NCI-H1436 treated with DMSO at 0.1 percent for 48 hours (cell line): Measurements from ENCODE around the gene PTPMT1.

Experiments used
- DNase-seq: peaks from one replicate; lab custom pipeline; 2025; lab: John Stamatoyannopoulos, UW

PTPMT1 gene

DNA sequence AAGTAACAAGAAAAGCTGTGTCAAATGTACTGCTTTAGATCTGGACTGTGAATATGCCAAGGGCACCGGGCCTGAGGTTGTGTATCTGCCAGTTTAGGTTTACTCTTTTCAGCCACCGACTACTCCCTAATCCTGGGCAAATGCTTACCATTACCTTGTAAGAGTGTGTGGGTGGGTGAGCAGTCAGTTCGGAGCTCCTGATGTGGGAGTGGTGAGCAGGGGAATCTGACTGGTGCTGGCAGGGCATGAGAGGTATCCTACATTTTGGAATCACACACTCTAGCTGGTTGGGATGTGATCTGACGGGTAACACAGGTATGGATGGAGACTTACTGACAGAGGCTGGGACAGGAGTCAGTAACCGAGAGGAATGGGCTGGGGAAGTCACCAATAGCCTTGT is 18.4 kb downstream of the PTPMT1 start:
- no peak for DNase-seq

DNA sequence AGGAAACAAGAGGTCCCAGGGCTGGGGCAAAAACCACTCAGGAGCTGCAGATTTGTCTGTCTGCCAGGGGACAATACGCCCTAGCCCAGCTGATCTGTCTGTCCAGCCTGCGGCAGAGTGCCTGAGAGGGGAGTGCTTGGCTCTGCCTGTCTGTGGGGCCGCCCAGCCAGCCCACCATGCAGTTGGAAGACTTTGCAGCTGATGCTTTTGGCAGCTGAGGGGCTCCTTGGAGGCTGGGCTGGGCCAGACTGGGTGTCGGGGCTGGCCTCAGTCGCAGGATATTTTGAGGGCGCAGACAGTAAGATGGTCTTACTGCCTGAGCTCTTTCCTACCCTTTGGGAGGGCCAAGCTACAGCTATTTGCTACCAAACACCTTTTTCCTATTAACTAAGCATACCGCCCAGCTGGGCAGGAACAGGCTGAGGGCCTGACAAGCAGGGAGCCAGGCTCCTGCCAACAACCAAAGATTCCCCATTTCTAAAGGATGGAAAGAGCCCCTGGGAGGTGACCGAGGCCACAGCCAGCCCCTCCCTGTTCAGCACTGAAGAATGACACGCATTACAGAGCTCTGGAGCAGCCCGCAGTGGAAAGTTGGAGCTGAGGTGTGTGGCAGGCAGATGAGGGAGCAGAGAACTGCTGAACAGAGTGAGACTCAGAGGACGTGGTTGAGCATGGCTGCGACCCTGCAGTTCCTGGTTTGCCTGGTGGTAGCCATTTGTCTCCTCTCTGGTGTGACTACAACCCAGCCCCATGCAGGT is 20.9 kb downstream of the PTPMT1 start, which contains the start of gene FAM180B:
Gene FAM180B (plus strand): TSS at position 581 of the 758 bp plus-strand sequence. CDS start 91 bp downstream, at position 672.
- no peak for DNase-seq

DNA sequence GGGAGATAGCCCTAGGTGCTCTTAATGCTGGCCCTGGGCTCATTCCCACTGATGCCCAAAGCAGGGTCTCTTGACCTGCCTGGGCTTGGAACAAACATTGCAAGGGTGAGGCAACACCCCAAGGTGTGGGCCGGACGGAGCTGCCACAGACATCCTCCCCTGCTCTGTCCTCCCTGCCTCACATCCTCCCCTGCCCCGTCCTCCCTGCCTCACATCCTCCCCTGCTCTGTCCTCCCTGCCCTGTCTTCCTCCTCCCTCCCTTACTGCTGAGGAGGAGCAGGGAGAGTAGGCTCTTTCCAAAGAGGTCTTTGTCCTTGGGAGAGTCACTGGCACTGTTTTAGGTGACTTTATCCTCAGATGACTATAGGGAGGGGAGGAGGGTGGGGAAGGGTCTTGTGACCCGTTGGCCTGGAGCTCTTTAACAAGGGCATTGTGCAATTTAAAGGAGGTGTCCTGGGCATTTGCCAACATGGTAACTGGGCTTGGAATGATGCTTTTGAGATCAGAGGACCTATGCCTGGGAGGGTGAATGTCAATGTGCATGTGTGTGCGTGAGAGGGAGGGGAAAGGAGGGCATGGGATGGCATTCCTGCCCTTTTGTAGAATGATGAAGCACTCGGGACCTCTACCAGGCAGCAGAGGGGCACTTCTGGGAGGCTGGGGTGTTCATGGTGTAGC is 21.8 kb downstream of the PTPMT1 start:
- DNase-seq = no peak

DNA sequence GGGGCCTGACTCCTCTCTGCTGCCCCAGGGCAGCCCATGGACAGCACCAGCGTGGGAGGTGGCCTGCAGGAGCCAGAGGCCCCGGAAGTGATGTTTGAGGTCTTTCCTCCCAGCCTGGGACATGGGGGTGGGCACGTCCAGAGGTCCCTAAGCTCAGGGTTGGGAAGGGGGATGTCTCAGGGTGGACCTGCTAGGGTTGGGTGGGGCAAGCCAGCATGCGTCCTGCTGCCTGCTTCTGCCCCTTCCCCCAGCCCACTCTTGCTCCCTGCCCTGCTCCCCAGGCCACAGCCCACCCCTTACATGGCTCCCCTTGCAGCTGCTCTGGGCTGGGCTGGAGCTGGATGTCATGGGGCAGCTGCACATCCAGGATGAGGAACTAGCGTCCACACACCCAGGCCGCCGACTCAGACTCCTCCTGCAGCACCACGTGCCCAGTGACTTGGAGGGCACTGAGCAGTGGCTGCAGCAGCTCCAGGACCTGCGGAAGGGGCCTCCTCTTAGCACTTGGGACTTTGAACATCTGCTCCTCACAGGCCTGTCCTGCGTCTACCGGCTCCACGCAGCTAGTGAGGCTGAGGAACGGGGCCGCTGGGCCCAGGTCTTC is 22.4 kb downstream of the PTPMT1 start:
- no peak for DNase-seq

DNA sequence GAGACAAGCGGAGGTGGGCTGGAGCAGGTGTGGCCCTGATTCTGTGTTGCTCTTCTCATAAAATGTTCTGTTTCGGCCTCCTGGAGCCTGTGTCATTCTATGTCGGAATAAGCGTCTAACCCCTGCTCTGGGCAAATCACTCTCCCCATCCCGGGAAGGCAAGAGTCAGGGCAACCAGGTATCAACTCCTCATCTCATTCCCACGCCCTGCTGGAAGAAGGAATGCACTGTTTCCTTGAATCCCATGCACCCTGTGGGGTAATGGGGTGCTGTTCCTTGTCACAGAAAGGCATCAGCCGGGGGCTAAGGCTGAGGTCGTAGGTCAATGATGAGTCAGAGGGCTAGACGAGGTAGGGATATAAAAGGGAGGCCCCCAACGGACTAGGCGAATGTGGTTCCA is 23.7 kb downstream of the PTPMT1 start:
- DNase-seq = no peak

DNA sequence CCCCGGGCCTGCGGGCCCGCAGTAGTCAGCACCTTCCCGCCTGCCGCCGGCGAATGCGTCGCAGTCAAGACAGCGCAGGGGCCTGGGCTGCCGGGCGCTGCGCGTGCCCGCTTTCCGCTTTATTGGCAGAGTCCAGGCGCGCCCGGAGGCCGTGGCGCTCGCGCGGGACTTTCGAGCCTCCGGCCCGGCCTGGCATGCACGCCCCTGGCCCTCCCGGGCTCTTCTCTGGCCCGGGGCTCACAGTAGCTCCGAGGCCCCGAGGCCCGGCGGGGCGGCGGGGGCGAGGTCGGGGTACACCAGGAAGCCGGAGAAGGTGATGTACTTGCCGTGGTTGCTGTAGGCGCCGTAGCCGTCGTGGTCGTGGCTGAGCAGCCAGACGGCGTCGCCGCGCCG is 24.2 kb downstream of the PTPMT1 start:
- no peak for DNase-seq

DNA sequence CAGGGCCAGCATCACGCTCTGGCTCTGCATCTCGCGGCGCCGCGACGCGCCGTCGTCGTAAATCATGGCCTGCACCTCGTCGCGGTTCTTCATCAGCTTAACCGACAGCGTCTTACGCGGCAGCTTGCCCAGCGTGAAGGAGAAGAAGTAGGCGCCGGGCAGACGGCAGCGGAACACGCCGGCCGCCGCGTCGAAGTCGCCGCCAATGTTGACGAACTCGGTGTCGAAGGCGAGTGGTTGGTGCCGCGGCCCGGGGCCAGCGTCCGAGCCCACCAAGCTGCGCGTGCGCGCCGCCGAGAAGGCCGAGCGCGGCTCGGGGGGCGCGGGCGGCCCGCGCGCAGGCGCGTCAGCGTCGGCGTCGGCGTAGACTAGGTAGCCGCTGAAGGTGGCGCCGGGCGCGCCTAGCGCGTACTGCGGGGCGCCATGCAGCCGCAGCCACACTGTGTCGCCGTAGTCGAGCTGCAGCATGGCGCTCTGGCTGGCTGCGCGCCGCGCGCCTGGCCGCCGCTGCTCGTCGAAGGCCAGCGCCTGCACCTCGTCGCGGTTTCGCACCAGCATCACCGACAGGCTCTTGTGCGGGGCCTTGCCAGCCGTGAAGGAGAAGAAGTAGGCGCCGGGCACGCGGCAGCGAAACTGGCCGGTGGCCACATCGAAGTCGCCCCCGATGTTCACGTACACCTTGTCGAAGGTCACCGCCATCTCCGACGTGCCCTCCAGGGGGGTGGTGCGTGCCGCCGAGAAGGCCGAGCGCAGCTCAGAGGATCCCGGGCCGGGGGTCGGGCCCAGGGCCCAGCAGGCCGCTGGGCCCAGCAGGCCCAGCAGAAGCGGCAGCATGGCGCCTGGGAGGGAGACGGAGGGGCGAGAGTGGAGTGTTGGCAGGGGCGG is 24.8 kb downstream of the PTPMT1 start:
- DNase-seq = no peak

DNA sequence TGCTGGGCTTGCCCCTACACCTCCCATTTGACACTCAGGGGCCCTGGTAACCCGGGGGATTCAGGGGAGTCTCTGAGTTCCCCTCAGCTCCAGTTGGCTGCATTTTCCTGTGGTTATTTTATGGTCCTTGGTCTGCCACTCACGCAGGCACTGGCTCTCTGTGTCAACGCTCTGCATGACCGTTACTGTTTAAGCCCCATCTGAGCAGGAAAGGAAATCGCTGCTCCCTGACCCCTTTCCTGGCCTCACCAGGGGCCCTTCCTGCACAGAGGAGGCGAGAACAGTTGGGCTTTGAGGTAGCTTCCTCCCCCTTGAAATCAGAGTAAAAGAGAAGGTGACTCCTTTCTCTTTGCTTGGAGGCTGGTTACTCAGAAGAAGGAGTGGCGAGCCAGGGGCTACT is 26.4 kb downstream of the PTPMT1 start:
- DNase-seq = no peak

DNA sequence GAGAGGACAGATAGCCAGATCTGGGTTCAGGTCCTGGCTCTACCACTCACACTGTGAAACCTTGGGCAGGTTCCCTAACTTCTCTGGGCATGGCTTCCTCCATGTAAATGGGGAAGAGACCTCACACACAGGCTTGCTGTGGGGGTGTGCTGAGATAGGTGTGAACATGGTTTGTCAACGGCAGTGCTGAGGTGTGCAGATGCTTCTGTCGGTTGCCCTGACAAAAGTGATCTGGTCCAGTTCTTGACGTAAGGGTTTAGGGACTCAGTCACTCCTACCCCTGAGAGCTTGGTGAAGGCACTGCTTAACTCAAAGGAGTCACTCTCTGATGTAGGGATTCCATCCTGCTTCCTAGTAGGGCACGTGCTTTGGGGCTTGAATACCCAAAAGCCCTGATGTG is 26.9 kb downstream of the PTPMT1 start:
- DNase-seq = no peak

DNA sequence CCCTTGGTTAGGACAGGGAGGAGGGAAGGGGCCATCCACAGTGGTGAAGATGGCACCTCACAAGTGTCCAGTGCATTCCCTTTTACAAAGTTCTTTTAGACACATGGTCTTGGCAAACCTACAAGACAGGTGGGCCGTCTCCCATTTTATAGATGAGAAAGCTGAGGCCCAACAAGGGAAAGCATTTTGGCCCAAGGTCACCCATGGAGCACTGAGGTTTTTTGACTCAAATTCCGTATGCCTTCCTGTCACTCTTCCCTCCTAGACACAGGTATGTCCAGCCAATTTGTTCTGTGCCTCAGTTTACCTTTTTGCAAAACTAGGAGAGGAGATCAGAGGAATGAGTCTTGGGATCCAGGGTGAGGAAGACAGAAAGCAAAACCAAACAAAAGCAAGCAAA is 27.6 kb downstream of the PTPMT1 start:
- DNase-seq = no peak

DNA sequence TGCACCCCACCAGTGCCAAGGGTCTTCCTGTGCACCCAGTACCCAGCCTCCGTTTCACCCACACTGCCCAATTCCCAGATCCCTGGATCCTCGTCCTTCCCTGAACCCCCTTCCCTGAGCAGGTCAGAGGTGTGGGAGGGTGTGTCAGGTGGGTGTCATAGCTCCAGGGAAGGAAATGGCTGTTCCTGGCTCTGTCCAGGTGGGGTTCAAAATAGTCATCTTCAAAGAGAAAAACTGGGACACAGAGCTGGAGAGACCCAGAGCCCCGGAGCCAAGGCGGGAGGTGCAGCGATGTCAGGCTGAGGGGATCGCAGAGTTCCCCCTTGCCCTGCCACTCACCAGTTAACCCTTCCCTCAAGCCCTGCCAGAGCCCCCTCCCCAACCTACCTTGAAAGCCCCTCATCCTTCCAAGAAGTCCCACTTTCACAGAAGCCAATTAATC is 28.1 kb downstream of the PTPMT1 start:
- DNase-seq = no peak

DNA sequence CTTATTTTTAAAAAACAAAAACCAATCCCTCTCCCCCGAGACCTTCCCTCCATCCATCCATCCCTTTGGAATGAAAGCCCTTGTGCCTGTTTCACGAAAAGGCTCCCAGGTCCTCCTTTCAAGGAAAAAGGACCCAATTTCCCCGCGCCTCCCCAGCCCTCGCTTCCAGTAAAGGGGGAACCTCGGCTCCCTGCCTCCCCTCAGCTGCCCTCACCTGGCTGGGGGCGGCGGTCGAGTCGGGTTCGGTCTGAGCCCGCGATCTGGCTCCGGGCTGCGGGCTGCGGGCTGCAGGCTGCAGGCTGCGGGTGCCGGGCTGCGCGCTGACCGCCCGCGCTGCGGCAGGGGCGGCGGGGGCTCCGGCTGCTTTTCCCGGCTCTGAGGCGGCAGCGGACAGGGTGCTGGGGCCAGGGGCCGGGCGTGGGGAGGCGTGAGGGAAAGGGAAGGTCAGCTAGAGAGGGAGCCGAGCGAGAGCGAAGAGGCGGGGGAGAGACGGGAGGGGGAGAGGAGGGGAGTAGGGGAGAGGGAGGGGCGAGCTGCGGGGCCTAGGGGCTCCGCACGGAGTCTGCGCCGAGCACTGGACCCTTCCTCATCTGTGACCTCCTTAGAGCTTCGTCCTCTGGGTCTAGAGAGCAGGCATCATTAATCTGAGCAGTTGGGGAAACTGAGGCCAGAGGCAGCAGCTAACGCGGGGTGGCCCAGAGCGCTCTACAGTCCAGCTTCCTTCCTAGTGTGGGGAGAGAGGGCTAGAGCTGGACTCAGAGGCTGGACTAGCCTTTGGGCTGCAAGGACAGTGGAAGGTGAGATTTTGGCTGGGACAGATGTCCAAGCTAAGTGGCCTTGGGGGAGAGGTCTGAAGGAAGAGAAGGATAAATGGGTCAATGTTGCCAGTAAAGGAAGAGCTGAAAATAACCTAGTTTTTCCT is 28.8 kb downstream of the PTPMT1 start, which contains the start of gene C1QTNF4:
Gene C1QTNF4 (minus strand): TSS at position 478 of the 922 bp plus-strand sequence. CDS start 3,601 bp downstream, outside the sequence.
- DNase-seq = no peak

DNA sequence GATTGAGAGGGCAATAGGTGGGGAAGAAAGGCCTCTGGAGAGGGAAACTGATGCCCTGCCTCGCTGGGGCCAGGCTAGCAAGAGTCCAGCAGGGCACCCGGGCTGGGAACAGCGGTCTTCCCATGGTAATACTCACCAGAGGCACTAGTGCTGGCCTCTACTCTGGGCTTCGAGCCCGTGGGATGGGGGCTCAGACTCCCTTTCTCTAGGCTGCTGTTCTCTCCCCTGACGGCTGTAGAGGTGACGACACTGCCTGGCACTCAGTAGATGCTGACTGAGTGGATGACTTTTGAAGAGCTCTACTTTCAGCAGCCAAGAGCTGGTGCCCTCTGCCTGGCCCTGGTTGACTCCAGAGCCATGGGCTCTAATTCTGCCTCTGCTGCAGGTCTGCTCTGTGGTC is 29.6 kb downstream of the PTPMT1 start:
- no peak for DNase-seq

DNA sequence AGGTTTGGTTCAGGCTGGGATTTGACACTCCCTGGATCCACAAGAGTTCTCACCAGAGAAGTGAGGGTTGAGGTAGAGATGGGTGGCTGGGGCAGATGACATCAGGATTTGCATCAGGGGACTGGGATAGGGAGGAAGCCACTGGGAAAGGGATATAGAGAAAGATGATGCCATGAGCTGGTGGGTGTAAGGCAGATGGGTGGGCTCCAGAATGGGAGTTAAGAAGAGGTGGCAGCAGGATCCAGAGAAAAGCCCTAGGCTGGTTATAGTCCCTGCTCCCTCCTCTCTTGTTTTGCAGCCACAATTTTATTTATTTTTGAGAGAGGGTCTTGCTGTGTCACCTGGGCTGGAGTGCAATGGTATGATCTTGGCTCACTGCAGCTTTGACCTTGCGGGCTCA is 30.6 kb downstream of the PTPMT1 start:
- no peak for DNase-seq

DNA sequence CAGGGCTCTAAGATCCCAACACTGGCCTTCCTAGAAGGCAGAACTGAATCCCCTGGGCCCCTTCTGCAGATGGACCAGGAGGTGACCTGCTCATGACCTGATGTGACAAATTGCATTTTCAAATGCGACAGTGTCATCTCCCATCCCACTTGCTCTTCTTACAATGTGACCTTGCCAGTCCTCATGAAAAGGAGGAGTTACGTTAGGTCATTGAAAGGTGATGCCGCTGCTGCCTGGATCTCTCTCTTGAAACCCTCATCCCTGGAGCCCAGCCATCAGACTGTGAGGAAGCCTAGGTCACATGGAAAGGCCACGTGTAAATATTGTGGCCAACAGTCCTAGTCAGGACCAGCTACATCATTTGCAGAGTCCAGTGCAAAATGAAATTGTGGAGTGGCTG is 34.5 kb downstream of the PTPMT1 start:
- no peak for DNase-seq

DNA sequence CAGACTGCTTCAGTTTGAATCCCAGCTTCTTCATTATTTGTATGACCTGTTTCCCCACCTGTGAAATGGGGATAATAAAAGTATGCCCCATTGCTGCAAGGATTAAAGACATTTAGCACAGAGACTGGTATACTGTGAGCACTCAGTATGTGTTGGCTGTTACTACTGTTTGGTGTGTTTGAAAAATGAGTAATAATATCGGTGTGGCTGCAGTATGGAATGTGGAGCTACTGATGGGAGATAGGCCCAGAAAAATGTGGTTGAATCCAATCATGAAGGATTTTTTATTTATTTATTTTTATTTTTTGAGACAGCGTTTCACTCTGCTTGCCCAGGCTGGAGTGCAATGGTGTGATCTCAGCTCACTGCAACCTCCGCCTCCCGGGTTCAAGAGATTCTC is 37.9 kb downstream of the PTPMT1 start:
- DNase-seq = no peak

DNA sequence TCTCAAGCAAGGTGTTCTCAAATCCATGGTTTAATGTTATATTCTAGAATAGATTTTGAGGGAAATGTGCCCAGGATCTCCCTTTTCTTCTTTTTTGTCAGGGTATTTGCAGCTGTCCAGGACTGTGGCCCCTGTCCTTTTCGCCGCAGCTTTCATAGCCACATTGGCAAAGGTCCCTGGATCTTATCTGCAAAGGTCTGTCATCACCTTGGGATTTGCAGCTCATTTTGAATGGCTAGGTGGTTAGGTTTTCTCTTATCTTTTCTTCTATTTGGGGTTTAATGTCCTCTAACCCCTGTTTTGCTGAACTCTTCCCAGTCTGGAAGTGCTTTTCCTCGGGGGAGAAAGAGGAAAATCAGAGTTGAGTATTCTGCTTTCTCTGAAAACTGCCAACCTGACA is 40.5 kb downstream of the PTPMT1 start:
- DNase-seq = no peak

DNA sequence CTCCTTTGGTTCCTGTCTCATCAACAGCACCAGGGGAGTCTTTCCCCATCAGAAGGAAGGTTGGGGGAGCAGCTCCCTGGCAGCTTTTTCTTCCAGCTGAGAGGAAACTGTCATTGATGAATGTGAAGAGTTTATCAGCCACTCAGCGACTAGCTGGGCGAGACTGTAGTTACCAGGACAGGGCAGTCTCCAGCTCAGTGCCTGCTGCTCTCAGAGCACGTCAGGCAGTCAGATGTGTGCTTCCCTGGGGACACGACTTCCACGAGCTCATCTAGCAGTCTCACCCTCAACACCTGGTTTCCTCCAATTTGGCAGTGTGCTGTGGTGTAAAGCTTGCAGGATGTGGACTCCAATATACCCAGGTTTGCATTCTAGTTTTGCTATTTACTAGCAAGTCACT is 41.3 kb downstream of the PTPMT1 start:
- no peak for DNase-seq

DNA sequence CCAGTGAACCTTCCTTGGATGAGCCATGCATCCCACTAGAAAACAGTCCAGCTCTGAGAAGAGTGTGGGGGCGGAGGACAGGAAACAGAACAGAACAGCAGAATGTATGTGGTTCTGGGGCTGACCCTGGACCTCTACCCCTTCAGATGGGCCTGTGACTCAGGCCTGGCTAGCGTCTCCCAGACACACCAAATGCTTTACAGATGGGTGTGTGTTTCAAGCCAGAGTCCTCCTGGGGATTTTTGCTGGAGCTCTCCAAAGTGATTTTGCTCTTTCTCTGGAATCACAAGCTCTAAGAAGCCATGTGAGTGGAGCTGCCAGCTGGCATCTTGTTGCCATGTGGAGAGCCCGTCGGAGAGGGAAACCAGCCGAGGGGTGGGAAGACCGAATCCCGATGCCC is 42.0 kb downstream of the PTPMT1 start:
- no peak for DNase-seq

DNA sequence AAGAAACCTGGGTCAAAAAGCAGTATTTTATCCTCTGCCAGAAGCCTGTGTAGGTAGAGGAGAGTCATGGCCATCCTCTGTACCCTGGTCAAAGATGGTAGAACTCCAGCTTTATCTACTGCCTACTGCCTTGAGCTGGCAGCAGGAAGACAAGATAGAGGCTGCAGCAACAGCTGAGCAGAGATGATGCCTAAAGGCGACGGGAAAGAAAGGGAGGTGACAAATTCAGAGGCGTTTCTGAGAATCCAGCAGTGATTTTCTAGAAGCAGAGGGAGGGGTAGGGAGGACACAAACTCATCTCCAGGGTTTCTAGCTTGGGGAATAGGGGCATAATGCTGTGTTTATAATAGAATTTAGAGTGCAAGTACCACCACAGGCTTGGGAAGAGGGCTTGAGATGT is 44.3 kb downstream of the PTPMT1 start:
- no peak for DNase-seq

DNA sequence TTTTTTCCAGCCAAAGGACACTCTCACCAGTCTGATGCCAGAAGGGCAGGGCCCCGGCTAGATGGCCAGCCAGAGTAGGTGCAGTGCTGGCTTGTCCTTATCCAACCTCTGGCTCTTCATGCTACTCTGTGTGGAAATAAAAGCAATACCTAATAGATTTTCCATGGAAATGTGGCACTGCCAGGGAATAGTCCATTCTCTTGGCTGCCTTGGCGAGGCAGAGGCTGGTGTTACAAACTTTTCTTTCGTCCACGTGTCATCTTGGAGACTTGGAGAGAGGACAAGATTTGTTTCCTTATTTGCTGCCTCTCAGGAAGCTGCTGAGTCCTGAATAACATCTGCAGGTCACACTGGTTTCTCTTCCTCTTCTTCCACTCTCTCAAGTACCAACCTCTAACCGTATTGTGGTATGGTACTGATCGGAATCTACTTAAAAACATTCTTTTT is 46.0 kb downstream of the PTPMT1 start:
- DNase-seq = no peak
